Measurements from ENCODE around the gene TMED10.

The TMED10 gene

GRCh38 chr14:75181293-75182062 is 5.1 kb upstream of the TMED10 start:
- DNase-seq (ENCODE audit: extremely low read depth, low read depth) = no peak
- no peak for TF ChIP-seq CTCF (IDR thresholded peaks at IDR 0.05; ENCODE audit: low read depth, low read length, missing control alignments)
- H3K4me3 ChIP-seq (replicated peaks; ENCODE audit: low read depth, low read length) = no peak overlapping the region

GRCh38 chr14:75175677-75176141 is 703 bp downstream of the TMED10 start:
- no peak for DNase-seq (ENCODE audit: extremely low read depth, low read depth)
- H3K4me3 ChIP-seq (replicated peaks; ENCODE audit: low read depth, low read length) = peak overlapping the region; percentile 66
- no peak for TF ChIP-seq CTCF (IDR thresholded peaks at IDR 0.05; ENCODE audit: low read depth, low read length, missing control alignments)

DNA sequence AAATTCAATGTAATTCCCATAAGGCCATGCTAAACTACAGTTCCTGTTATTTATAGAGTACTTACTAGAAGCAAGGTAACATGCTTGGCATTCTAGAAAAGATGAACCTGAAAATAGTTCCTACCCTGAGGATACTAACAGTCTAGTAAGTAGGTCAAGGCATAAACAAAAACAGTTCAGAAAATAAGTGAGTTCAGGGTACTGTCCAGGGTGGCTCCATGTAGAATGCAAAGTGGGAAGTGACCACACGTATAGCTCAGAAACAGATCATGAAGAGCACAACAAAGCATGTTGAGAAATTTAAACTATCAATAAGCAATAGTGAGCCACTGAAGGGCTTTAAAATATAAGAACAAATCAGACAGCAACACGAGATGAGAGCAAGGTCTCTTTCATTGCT is 2.3 kb downstream of the TMED10 start:
- no peak for TF ChIP-seq CTCF (IDR thresholded peaks at IDR 0.05; ENCODE audit: low read depth, low read length, missing control alignments)
- DNase-seq (ENCODE audit: extremely low read depth, low read depth) = no peak
- no peak overlapping the region for H3K4me3 ChIP-seq (replicated peaks; ENCODE audit: low read depth, low read length)

- H3K4me3 ChIP-seq (replicated peaks; ENCODE audit: low read depth, low read length) = no peak overlapping the region
- no peak for TF ChIP-seq CTCF (IDR thresholded peaks at IDR 0.05; ENCODE audit: low read depth, low read length, missing control alignments)
- no peak for DNase-seq (ENCODE audit: extremely low read depth, low read depth)
Measured at GRCh38 chr14:75170772-75171171, 5.6 kb downstream of the TMED10 start.

- H3K4me3 ChIP-seq (replicated peaks; ENCODE audit: low read depth, low read length) = no peak overlapping the region
- no peak for TF ChIP-seq CTCF (IDR thresholded peaks at IDR 0.05; ENCODE audit: low read depth, low read length, missing control alignments)
- DNase-seq (ENCODE audit: extremely low read depth, low read depth) = no peak
Measured at GRCh38 chr14:75168586-75169335, 7.7 kb downstream of the TMED10 start.

- H3K4me3 ChIP-seq (replicated peaks; ENCODE audit: low read depth, low read length) = no peak overlapping the region
- no peak for DNase-seq (ENCODE audit: extremely low read depth, low read depth)
- no peak for TF ChIP-seq CTCF (IDR thresholded peaks at IDR 0.05; ENCODE audit: low read depth, low read length, missing control alignments)
Measured at GRCh38 chr14:75167325-75167724, 9.1 kb downstream of the TMED10 start.
